Tibial artery (tissue), 4 donors: ENCODE measurements around the gene ERICH3.

Experiments
- DNase-seq, 2 donors: peaks; one replicate each; pipeline ENCODE4 v3.0.0-alpha.2; 2019
- H3K27ac ChIP-seq, 2 donors: fragments of 200-600 bp; sonication (generic) in 1 of 2; 1 replicate in 1 of 2; 2 replicates in 1 of 2; pipeline ENCODE4 v1.5.1; 2018 to 2019; ENCODE audit warnings: mild to moderate bottlenecking in 1 of 2
- H3K27me3 ChIP-seq, 2 donors: fragments of 200-600 bp; sonication (generic) in 1 of 2; one replicate each; pipeline versions ENCODE4 v1.5.1 to v1.6.0; 2016 to 2019
- H3K36me3 ChIP-seq, 3 donors: fragments of 200-600 bp; sonication (generic) in 2 of 3; one replicate each; pipeline ENCODE4 v1.5.1; 2016 to 2019; ENCODE audit warnings: mild to moderate bottlenecking in 2 of 3
- H3K4me1 ChIP-seq, 4 donors: fragments of 200-600 bp; sonication (generic) in 2 of 4; 1 replicate in 3 of 4; 2 replicates in 1 of 4; pipeline ENCODE4 v1.5.1; 2016 to 2019
- H3K4me3 ChIP-seq, 2 donors: fragments of 200-600 bp; sonication (generic) in 1 of 2; 1 replicate in 1 of 2; 2 replicates in 1 of 2; pipeline ENCODE4 v1.5.1; 2018 to 2019; ENCODE audit warnings: mild to moderate bottlenecking in 2 of 2
- H3K9me3 ChIP-seq, 3 donors: fragments of 200-600 bp; sonication (generic) in 1 of 3; one replicate each; pipeline ENCODE4 v1.5.1; 2016 to 2019
- CTCF ChIP-seq, 2 experiments: fragments of 200-600 bp in 1 of 2; fragments of 450-650 bp in 1 of 2; IDR thresholded peaks; one replicate each; pipeline ENCODE4 v1.5.1; 2017 to 2019; ENCODE audit warnings: antibody characterized with exemption in 2 of 2, mild to moderate bottlenecking in 1 of 2, moderate library complexity in 1 of 2
- intact Hi-C: fragments of 100-400 bp; cut with DNase I; formaldehyde crosslinking; loops from one replicate; pipeline ENCODE4 v1.15.0; 2023; ENCODE audit warnings: low total_unique reads

Gene ERICH3

GRCh38 chr1:74545821-74546220 is 127.8 kb downstream of the ERICH3 start:
- no peak overlapping the region for H3K4me3 ChIP-seq
- no peaks in the 10 kb centered on the region for H3K36me3 ChIP-seq
- DNase-seq, result no peak
- H3K27ac ChIP-seq, result no peak overlapping the region
- H3K4me1 ChIP-seq, result no peaks in the 10 kb centered on the region
- no peak for TF ChIP-seq CTCF (IDR thresholded peaks at IDR 0.05)
- intact Hi-C loops, result no loop called here
- no peaks in the 10 kb centered on the region for H3K27me3 ChIP-seq
- no peaks in the 10 kb centered on the region for H3K9me3 ChIP-seq

- no peak for TF ChIP-seq CTCF (IDR thresholded peaks at IDR 0.05)
Measured at GRCh38 chr1:74534241-74534640, 139.4 kb downstream of the ERICH3 start.

GRCh38 chr1:74531796-74532195 is 141.8 kb downstream of the ERICH3 start:
- Histone ChIP-seq H3K4me1 (peaks cover 0 to 7% (median 0%) of the 10 kb centered on the region in 4 donors), H3K36me3 (no peaks in the 10 kb centered on the region), H3K27ac (no peak overlapping the region), H3K9me3 (no peaks in the 10 kb centered on the region), H3K4me3 (no peak overlapping the region), H3K27me3 (no peaks in the 10 kb centered on the region)
- no peak for TF ChIP-seq CTCF (IDR thresholded peaks at IDR 0.05)
- DNase-seq, result no peak
- intact Hi-C loops, result no loop called here

More at GRCh38 chr1:74534241-74534640, 139.4 kb downstream of the ERICH3 start:
- Histone ChIP-seq H3K36me3 (no peaks in the 10 kb centered on the region), H3K4me3 (no peak overlapping the region), H3K27me3 (no peaks in the 10 kb centered on the region), H3K4me1 (peaks cover 0 to 7% (median 0%) of the 10 kb centered on the region in 4 donors), H3K9me3 (no peaks in the 10 kb centered on the region), H3K27ac (no peak overlapping the region)
- intact Hi-C loops, result no loop called here
- DNase-seq, result no peak

GRCh38 chr1:74530892-74531291 is 142.7 kb downstream of the ERICH3 start:
- TF ChIP-seq CTCF (IDR thresholded peaks at IDR 0.05), result no peak
- no peaks in the 10 kb centered on the region for H3K36me3 ChIP-seq
- peaks cover 0 to 7% (median 0%) of the 10 kb centered on the region in 4 donors for H3K4me1 ChIP-seq
- H3K9me3 ChIP-seq, result no peaks in the 10 kb centered on the region
- H3K27ac ChIP-seq, result no peak overlapping the region
- no peak overlapping the region for H3K4me3 ChIP-seq
- DNase-seq, result no peak
- intact Hi-C loops, result no loop called here
- H3K27me3 ChIP-seq, result no peaks in the 10 kb centered on the region

- Histone ChIP-seq H3K27me3 (no peaks in the 10 kb centered on the region), H3K4me1 (no peaks in the 10 kb centered on the region), H3K27ac (no peak overlapping the region), H3K4me3 (no peak overlapping the region), H3K36me3 (no peaks in the 10 kb centered on the region), H3K9me3 (no peaks in the 10 kb centered on the region)
- no peak for DNase-seq
- no peak for TF ChIP-seq CTCF (IDR thresholded peaks at IDR 0.05)
- intact Hi-C loops, result no loop called here
Measured at GRCh38 chr1:74528123-74528522, 145.5 kb downstream of the ERICH3 start.

GRCh38 chr1:74526708-74527107 is 146.9 kb downstream of the ERICH3 start:
- intact Hi-C loops, result no loop called here
- Histone ChIP-seq H3K27ac (no peak overlapping the region), H3K27me3 (no peaks in the 10 kb centered on the region), H3K9me3 (no peaks in the 10 kb centered on the region), H3K36me3 (no peaks in the 10 kb centered on the region), H3K4me1 (no peaks in the 10 kb centered on the region), H3K4me3 (no peak overlapping the region)
- no peak for TF ChIP-seq CTCF (IDR thresholded peaks at IDR 0.05)
- DNase-seq, result no peak
